ENCODE data around the gene NTSR1.

Gene NTSR1

GRCh38 chr20:62775206-62775605 lies 66.6 kb downstream of the NTSR1 start:
- DNase-seq (ENCODE audit: extremely low read depth, low read depth), result no peak
- no peak for TF ChIP-seq CTCF (IDR thresholded peaks at IDR 0.05; ENCODE audit: low read depth, low read length)

GRCh38 chr20:62776035-62776691 lies 67.5 kb downstream of the NTSR1 start:
- TF ChIP-seq CTCF (IDR thresholded peaks at IDR 0.05; ENCODE audit: low read depth, low read length), result no peak
- no peak for DNase-seq (ENCODE audit: extremely low read depth, low read depth)

- no peak for DNase-seq (ENCODE audit: extremely low read depth, low read depth)
- TF ChIP-seq CTCF (IDR thresholded peaks at IDR 0.05; ENCODE audit: low read depth, low read length), result no peak
Measured at GRCh38 chr20:62776692-62777527, 68.3 kb downstream of the NTSR1 start.

GRCh38 chr20:62777528-62777830 lies 68.8 kb downstream of the NTSR1 start:
- no peak for DNase-seq (ENCODE audit: extremely low read depth, low read depth)
- no peak for TF ChIP-seq CTCF (IDR thresholded peaks at IDR 0.05; ENCODE audit: low read depth, low read length)

- no peak for TF ChIP-seq CTCF (IDR thresholded peaks at IDR 0.05; ENCODE audit: low read depth, low read length)
- DNase-seq (ENCODE audit: extremely low read depth, low read depth), result no peak
Measured at GRCh38 chr20:62778058-62778457, 69.4 kb downstream of the NTSR1 start.

- TF ChIP-seq CTCF (IDR thresholded peaks at IDR 0.05; ENCODE audit: low read depth, low read length), result no peak
- DNase-seq (ENCODE audit: extremely low read depth, low read depth), result no peak
Measured at GRCh38 chr20:62778601-62779416, 70.2 kb downstream of the NTSR1 start.

GRCh38 chr20:62779417-62779685 lies 70.7 kb downstream of the NTSR1 start:
- no peak for TF ChIP-seq CTCF (IDR thresholded peaks at IDR 0.05; ENCODE audit: low read depth, low read length)
- no peak for DNase-seq (ENCODE audit: extremely low read depth, low read depth)

Data from AG09319 (cell line).